ENCODE measurements around the gene TOR1B.

The TOR1B gene

DNA sequence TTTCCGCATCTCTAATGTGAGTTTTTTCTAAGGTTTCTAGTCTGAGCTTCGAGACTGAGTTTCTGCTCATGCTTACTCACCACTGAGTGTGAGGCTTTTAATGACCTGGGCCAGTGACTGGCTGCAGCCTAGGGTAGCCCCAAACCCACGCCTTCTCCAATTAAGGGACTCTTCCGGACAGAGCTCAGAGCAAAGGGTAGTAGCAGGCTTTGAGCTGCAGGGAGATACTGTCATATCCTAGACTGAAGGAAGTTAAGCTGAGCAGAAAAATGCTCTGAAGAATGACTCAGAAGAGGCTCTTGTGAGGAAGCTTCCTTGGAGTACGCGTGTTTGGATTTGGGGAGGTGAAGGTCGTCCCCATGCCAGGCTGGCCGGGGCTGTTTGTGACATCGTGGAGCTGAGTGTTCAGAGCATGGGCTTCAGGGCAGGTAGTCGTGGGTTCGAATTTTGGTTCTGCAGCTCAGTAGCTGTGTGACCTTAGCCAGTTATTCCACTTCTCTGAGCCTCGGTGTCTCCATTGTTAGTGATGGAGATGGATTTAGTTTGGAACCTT, 35.8 kb downstream of the TOR1B start:
- no peak for DNase-seq
- intact Hi-C loops (cut with DNase I): loop anchor here (5.0 kb wide), 1 partner anchor 49 kb away; no protein-coding TSS in a partner anchor

DNA sequence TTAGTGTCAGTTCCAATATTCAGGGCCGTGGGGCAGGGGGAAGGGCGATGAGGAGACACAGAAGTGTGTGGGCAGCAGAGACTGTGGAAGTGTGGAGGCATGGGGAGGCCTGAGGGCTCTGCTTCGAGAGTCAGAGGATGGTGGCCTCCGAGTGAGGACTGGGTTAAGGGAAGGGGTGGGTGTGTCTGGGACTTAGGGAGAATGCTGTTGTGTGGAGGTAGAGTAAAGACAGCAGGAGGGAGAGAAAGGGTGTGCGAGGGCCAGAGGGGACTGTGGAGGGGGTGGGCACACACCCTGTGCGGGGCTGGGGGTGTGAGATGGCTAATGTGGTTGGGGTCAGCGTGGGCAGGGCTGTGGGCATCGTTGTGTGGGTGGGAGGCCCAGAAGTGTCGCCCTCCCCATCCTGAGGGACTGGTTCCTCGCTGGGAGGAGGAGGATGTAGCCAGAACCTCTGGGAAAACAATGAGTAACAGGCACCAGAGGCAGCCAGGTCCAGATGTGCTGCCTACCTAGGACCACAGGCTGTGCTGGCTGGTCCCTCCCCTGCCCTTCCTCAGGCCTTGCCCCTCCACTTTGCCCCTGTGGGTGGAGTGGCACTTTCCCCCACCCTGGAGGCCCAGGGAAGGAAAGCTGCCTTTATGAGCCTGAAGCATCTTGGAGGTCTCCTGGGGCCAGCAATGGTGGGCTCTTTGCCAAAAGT, 36.5 kb downstream of the TOR1B start:
- intact Hi-C loops (cut with DNase I): loop anchor here (5.0 kb wide), 1 partner anchor 48 kb away; no protein-coding TSS in a partner anchor
- DNase-seq: no peak

DNA sequence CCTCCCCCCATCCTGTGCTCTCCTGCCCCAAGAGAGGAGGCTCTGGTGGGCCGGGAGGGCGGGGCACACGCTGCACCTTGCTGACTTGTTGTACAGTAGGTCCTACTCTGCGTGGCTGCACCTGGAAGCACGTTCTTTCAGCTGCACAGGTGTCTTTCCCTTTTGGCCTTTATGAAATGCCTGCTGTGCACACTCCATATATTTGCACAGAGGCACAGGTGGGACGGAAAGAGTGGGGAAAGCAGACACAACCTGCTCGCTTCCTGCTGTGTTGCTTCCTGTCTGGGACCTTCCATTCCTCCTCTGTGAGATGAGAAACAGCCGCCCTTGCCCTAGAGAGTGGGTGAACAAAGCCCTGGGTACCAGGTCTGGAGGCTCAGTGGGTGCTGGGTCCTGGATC, 37.0 kb downstream of the TOR1B start:
- no peak for DNase-seq
- intact Hi-C loops (cut with DNase I): no loop called here

DNA sequence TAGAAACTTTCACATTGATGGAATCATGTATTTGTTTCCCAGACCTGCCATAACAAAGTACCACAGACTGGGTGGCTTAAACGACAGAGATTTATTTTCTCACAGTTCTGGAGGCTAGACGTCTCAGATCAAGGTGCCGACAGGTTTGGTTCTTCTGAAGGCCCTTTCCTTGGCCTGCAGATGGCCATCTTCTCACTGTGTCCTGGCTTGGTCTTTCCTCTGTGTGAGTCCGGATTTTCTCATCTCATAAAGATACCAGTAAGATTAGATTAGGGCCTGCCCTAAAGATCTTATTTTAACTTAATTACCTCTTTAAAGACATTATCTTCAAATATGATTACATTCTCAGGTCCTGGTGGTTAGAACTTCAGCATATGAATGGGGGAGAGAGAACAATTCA, 38.1 kb downstream of the TOR1B start:
- intact Hi-C loops (cut with DNase I): no loop called here

DNA sequence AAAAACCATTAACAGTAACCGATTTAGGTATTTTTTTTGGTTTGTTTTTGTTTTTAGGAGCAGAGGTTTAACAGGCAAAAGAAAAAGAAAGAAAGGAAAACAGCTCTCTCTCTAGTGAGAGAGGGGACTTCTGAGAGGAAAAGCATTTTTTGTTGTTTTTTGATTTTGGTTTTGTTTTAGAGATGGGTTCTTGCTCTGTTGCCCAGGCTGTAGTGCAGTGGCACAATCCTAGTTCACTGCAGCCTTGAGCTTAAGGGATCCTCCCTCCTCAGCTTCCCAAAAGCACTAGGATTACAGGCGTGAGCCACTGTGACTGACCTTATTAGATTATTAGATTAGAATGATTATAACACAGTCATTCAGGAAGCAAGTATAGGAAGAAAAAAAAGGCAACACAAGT, 42.4 kb downstream of the TOR1B start:
- no peak for DNase-seq
- intact Hi-C loops (cut with DNase I): no loop called here

More for the DNA sequence above, 38.1 kb downstream of the TOR1B start:
- DNase-seq: no peak

DNA sequence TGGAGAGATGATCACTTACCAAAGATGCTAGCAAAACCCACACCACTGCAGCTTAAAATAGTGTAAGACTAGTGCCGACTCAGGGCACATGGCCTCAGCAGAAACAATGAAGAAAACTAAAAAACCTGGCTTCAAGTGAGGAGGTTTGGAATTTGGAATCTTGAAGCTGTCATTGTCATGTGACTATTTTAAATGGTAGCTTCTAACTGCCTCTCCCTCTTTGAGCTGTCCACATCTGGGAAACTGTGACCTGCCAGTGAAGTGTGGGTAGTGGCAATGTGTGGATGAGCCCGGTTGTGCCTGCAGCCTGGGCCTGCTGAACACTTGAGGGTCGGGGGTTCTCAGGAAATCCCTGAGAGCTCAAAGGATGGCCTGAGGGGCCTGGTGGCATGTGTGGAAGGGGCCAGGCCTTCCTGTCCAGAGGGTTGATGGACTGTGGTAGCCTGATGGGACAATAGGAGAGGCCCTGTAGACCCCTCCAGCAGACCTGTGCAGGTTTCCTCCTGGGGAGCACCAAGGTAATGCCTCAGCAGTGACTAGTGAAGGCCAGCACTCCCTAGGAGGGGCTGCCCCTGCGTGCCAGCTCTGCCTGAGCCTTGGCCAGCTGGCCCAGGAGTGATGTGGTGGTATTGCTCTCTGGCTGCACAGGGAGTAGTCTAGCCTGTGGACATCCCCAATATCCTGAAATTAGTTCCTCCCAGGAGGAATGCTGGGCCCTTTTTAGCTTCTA, 45.9 kb downstream of the TOR1B start:
- DNase-seq: no peak
- intact Hi-C loops (cut with DNase I): no loop called here

GRCh38 chr9:129849901-129850300, 46.9 kb downstream of the TOR1B start:
- intact Hi-C loops (cut with DNase I): no loop called here
- DNase-seq: no peak

- intact Hi-C loops (cut with DNase I): no loop called here
- DNase-seq: peak in 1 of 10 donors; percentile 48
Measured at GRCh38 chr9:129850821-129851550, 48.0 kb downstream of the TOR1B start.

GRCh38 chr9:129851821-129852220, 48.8 kb downstream of the TOR1B start:
- intact Hi-C loops (cut with DNase I): no loop called here

DNA sequence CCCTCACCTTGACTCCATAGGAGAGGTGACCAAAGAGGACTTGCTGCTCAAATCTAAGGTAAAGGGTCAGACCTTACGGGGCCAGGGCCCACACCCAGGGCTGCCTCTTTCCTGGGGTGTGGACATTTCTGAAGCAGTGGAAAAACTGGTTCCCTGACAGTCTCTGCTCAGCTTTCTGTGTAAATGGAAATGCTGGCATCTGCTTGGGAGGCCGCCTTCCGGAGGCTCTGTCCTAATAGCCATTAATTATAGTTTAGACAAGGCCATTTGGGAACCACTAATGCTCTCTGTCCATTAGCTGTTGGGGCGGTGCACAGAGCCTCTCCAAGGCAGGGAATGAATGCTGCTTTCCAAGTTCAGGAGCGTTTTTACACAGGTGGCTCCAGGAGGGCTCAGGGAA, 49.6 kb downstream of the TOR1B start:
- DNase-seq: peak in 2 of 10 donors; percentile 20 to 42

More at GRCh38 chr9:129851821-129852220, 48.8 kb downstream of the TOR1B start:
- DNase-seq: peak in 1 of 10 donors; percentile 9

DNA sequence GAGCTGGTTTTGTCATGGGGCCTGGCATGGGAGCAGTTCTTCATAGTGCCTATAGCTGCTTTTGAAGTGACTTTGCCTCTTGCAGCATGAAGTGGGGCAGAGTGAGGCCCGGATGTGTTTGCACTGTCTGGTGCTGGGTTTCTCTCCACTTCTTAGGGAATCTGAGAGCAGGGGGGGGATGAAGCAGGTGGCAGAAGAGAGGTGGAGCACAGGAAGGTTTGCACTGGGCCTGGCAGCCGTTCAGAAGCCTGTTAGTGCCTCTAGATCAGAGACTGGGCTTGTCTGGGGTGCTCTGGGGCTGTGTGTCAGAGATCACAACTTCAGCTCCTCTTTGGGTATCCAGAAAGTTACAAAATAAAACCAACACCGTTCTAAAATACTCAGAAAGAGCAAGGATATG, 50.6 kb downstream of the TOR1B start:
- intact Hi-C loops (cut with DNase I): no loop called here
- DNase-seq: peak in 2 of 10 donors; percentile 36 to 45

More for the DNA sequence above, 49.6 kb downstream of the TOR1B start:
- intact Hi-C loops (cut with DNase I): no loop called here

DNA sequence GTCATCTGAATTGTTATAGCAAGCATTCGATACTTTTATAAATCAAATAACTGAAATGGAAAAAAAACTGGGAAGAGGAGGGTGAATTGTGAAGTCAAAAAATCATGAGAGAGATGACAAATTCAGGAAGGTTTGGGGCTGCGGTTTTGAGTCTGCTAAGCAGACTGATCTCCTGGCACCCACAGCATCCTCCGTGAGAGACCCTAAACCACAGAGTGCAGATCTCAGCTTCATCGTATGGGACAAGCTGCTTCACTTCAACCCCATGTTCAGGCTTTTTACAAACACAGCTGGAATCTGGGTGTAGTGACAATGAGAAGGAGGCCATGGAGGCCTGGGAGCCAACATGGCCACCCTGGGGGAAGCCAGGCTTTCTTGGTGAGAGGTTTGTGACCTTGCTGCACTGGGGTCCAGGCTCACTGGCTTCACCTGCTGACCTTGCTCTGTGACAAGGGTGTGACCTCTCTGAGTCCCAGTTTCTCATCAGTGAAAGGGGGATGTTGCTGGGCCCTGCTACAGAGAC, 51.7 kb downstream of the TOR1B start:
- intact Hi-C loops (cut with DNase I): no loop called here

DNA sequence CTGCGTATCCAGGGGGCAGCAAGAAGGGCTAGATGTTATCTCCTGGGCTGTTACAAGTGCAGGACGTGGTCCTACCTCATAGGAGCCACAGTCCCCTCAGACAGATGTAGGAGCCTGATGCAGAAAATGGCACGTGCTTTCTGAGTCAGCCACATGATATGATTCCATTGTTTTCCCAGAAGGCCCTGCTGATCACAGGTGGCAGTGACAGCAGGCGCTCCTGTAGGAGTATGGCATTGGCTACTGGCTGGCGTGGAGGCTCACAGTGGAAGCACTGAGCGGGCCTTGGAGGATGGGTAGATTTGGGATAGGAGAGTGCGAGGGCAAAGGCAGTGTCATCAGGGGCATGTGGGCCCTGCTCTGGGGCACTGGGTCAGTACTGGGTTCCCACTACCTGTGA, 54.2 kb downstream of the TOR1B start:
- peak in 1 of 10 donors; percentile 62 for DNase-seq
- intact Hi-C loops (cut with DNase I): no loop called here

More for the DNA sequence above, 51.7 kb downstream of the TOR1B start:
- peak in 2 of 10 donors; percentile 34 to 38 for DNase-seq

- intact Hi-C loops (cut with DNase I): no loop called here
- DNase-seq: peak in 2 of 10 donors; percentile 62 to 67
Measured at GRCh38 chr9:129858167-129858962, 55.4 kb downstream of the TOR1B start.
